GM21390 (cell line): ENCODE results near the gene FOXF2.

ENCODE experiments used
- ATAC-seq: cut with Tn5 transposase; IDR thresholded peaks from one replicate; pipeline ENCODE4 v1.9.1; 2021; ENCODE audit not compliant: unreplicated experiment

The FOXF2 gene

GRCh38 chr6:1439349-1439748 lies 50.0 kb downstream of the FOXF2 start:
- no peak for ATAC-seq

- ATAC-seq = no peak
Measured at GRCh38 chr6:1442929-1443328, 53.6 kb downstream of the FOXF2 start.
